A549 treated with dexamethasone at 1 μM for 4 hours (cell line): Measurements from ENCODE around the gene PCDHGB7. TPM values are rescaled to one million over a fixed set of nuclear protein-coding genes. Genes with fewer than 3 reads are reported as not detected.

ENCODE experiments used
- total RNA-seq: library from RNA; stranded (reverse); fragments of 200-300 nt; extraction: Qiagen RNA extraction; gene quantifications from 5 replicates; pipeline ENCODE4 v1.2.3, GENCODE V29; 2022

PCDHGB7 gene
- total RNA-seq: 0.02 to 0.11 TPM (median 0.07 TPM) in 5 replicates

DNA sequence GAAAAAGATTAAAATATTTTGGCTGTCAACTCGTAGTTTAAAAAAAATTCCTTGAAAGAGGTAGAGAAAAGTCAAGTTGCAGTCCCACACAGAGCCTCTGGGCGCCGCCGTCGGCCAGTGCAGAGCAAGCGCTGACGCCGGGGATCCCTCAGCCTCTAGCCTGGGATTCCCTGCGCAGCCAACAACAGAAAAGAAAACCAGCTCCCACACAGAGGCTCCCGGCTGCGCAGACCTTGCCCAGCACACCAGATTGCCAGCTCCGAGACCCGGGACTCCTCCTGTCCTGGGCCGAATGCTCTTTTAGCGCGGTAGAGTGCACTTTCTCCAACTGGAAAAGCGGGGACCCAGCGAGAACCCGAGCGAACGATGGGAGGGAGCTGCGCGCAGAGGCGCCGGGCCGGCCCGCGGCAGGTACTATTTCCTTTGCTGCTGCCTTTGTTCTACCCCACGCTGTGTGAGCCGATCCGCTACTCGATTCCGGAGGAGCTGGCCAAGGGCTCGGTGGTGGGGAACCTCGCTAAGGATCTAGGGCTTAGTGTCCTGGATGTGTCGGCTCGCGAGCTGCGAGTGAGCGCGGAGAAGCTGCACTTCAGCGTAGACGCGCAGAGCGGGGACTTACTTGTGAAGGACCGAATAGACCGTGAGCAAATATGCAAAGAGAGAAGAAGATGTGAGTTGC is at the start of gene PCDHGB7:
Gene PCDHGB7 (plus strand): TSS at position 184 of the 679 bp plus-strand sequence. CDS start 183 bp downstream, at position 367.

DNA sequence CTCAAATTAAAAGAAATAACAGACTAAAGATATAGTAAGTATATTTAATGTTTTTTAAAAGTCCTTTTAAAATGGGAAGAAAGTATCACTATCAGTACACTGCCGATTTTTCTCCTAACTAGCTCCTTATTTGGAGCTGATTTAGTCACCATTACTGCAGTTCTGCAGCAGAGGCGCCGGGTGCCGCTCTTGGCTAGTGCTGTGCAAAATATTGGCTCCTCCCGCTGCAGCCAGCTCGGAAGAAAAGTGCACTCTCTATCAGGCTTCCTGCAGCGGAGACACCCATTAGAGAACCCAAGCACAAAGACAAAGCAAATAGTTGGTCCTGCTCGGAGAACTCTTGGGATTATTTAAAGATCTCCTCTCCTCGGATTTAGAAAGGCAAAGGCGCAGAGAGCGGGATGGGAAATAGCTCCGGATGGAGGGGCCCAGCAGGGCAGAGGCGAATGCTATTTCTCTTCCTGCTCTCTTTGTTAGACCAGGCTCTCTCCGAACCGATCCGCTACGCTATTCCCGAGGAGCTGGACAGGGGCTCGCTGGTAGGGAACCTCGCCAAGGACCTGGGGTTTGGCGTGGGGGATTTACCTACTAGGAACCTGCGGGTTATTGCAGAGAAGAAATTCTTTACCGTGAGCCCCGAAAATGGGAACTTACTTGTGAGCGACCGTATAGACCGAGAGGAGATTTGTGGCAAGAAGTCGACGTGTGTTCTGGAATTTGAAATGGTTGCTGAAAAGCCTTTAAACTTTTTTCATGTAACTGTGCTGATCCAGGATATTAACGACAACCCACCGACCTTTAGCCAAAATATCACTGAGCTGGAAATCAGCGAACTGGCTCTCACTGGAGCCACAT is 47.3 kb upstream of the PCDHGB7 start, which contains the start of gene PCDHGB3:
Gene PCDHGB3 (plus strand): TSS at position 249 of the 855 bp plus-strand sequence. CDS start 153 bp downstream, at position 402.

DNA sequence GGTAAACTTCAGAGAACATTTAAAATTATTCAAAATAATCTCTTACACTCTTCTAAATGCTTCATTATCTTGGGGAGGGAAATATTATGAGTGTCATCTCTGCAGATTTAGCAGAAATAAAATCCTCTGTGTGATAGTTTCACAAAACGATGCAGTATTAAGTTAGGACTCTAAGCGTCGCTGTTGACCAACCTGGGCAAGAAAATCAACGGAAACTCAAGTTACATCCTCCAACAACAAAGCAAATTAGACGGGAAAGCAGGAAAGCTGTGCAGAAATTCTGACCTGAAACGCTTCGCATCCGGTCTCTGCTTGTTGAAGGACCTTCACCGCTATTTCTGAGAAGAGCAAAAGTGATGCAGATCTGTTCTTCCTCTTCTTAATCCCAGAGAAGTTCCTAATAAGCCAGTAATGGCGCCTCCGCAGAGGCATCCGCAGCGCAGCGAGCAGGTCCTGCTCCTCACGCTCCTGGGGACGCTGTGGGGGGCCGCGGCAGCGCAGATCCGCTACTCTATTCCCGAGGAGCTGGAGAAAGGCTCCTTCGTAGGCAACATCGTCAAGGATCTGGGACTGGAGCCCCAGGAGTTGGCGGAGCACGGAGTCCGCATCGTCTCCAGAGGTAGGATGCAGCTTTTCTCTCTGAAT is 43.7 kb upstream of the PCDHGB7 start, which contains the start of gene PCDHGA6:
Gene PCDHGA6 (plus strand): TSS at position 219 of the 645 bp plus-strand sequence. CDS start 193 bp downstream, at position 412.

DNA sequence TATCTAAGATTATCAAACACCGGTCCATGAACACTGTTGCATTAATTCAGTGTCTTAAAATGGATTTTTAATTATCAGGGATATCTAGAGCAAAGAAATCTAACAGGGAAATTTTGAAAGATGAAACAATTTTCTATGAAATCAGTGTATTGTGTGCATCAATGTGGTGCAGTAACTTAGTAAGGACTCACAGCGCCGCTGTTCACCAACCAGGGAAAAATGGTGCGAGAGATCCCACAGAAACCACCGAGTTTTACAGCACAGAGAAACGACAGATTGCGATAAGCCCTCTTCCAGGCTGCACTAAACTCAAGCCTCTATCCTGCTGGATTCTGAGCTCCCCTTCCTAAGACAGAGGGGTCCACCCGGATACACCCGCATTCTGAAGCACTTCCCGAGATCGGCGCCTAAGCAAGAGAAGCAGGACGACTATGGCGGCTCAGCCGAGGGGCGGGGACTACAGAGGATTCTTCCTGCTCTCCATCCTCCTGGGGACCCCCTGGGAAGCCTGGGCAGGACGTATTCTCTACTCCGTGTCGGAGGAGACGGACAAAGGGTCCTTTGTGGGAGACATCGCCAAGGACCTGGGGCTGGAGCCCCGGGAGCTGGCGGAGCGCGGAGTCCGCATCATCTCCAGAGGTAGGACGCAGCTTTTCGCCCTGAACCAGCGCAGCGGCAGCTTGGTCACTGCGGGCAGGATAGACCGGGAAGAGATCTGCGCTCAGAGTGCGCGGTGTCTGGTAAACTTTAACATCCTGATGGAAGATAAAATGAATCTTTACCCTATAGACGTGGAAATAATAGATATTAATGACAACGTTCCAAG is 34.8 kb upstream of the PCDHGB7 start, which contains the start of gene PCDHGA7:
Gene PCDHGA7 (plus strand): TSS at position 274 of the 826 bp plus-strand sequence. CDS start 158 bp downstream, at position 432.

DNA sequence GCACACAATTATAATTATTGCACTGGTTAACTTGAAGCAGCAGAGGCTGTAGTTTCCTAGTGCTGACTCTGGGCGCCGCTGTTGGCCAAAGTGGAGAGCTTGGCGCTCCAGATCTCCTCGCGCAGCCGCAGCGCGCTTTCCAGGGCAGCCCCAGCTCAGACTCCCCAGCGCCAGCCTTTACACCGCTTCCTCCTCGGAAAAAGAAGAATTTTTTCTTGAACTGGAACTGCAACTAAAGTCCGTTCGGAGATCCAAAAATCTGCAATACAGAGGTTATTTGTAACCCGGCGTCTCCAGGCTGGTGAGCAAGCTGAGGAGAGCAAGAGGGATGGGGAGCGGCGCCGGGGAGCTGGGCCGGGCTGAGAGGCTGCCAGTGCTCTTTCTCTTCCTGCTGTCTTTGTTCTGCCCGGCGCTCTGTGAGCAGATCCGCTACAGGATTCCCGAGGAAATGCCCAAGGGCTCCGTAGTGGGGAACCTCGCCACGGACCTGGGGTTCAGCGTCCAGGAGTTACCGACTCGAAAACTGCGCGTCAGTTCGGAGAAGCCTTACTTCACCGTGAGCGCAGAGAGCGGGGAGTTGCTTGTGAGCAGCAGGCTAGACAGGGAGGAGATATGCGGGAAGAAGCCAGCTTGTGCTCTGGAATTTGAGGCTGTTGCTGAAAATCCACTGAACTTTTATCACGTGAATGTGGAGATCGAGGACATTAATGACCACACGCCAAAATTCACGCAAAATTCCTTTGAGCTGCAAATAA is 29.7 kb upstream of the PCDHGB7 start, which contains the start of gene PCDHGB4:
Gene PCDHGB4 (plus strand): TSS at position 142 of the 755 bp plus-strand sequence. CDS start 187 bp downstream, at position 329.

DNA sequence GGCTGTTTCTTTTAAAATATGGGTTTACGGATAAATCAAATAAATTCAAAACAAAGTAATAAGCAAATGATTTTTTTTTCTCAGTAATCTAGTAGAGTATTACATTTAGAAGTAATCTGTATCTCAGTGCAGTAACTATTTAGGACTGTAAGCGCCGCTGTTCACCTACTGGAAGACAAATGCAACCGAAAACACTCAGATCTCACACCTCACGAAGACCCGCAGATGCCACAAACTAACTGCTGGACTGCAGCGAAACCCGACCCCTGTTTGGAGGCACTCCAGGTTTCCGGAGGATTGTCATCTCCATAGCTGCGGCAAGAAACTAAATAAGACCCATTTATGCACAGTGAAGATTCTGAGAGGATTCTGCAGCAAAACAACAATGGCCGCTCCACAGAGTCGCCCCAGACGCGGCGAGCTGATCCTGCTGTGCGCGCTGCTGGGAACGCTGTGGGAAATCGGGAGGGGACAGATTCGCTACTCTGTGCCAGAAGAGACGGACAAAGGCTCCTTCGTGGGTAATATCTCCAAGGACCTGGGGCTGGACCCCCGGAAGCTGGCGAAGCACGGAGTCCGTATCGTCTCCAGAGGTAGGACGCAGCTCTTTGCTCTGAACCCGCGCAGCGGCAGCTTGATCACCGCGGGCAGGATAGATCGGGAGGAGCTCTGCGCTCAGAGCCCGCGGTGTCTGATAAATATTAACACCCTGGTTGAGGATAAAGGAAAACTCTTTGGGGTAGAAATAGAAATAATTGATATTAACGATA is 24.9 kb upstream of the PCDHGB7 start, which contains the start of gene PCDHGA8:
Gene PCDHGA8 (plus strand): TSS at position 205 of the 770 bp plus-strand sequence. CDS start 181 bp downstream, at position 386.

DNA sequence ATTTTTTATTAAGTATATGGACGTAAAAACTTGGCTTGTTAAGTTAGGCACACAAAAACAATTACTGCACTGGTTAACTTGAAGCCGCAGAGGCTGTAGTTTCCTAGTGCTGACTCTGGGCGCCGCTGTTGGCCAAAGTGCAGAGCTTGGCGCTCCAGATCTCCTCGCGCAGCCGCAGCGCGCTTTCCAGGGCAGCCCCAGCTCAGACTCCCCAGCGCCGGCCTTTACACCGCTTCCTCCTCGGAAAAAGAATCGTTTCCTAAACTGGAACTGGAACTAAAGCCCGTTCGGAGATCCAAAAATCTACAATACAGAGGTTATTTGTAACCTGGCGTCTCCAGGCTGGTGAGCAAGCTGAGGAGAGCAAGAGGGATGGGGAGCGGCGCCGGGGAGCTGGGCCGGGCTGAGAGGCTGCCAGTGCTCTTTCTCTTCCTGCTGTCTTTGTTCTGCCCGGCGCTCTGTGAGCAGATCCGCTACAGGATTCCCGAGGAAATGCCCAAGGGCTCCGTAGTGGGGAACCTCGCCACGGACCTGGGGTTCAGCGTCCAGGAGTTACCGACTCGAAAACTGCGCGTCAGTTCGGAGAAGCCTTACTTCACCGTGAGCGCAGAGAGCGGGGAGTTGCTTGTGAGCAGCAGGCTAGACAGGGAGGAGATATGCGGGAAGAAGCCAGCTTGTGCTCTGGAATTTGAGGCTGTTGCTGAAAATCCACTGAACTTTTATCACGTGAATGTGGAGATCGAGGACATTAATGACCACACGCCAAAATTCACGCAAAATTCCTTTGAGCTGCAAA is 19.5 kb upstream of the PCDHGB7 start, which contains the start of gene PCDHGB5:
Gene PCDHGB5 (plus strand): TSS at position 192 of the 796 bp plus-strand sequence. CDS start 181 bp downstream, at position 373.

DNA sequence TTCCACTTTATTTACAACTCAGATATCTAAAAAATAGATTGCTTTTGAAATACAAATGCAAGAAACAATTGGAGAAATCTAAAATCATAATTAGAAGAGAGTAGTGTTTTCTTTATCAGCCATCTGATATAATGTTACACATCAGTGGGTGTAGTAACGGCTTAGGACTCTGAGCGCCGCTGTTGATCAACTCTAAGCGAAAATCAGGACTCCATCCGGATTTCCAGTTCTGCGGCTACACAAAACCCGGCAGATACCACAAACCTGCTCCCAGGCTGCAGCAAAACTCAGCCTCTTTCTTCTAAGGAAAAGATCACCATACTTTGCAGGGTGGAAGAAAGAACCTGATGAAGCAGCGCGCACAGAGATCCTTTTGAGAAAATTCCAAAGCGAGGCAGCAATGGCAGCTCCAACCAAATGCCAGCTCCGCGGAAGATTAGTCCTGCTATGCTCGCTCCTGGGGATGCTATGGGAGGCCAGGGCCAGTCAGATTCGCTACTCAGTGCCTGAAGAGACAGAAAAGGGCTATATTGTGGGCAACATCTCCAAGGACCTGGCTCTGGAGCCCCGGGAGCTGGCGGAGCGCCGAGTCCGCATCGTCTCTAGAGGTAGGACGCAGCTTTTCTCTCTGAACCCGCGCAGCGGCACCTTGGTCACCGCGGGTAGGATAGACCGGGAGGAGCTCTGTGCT is 14.8 kb upstream of the PCDHGB7 start, which contains the start of gene PCDHGA9:
Gene PCDHGA9 (plus strand): TSS at position 226 of the 691 bp plus-strand sequence. CDS start 175 bp downstream, at position 401.

DNA sequence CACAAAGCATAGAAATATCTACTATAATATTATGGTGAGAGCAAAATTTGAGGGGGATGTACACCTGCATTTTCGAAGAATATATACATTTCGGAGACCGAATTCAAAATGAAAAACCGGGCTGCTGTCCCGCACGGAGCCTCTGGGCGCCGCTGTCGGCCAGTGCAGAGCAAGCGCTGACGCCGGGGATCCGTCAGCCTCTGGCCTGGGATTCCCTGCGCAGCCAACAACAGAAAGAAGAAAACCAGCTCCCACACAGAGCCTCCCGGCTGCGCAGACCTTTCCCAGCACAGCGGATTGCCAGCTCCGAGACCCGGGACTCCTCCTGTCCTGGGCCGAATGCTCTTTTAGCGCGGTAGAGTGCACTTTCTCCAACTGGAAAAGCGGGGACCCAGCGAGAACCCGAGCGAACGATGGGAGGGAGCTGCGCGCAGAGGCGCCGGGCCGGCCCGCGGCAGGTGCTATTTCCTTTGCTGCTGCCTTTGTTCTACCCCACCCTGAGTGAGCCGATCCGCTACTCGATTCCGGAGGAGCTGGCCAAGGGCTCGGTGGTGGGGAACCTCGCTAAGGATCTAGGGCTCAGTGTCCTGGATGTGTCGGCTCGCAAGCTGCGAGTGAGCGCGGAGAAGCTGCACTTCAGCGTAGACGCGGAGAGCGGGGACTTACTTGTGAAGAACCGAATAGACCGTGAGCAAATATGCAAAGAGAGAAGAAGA is 9.5 kb upstream of the PCDHGB7 start, which contains the start of gene PCDHGB6:
Gene PCDHGB6 (plus strand): TSS at position 232 of the 716 bp plus-strand sequence. CDS start 182 bp downstream, at position 414.

DNA sequence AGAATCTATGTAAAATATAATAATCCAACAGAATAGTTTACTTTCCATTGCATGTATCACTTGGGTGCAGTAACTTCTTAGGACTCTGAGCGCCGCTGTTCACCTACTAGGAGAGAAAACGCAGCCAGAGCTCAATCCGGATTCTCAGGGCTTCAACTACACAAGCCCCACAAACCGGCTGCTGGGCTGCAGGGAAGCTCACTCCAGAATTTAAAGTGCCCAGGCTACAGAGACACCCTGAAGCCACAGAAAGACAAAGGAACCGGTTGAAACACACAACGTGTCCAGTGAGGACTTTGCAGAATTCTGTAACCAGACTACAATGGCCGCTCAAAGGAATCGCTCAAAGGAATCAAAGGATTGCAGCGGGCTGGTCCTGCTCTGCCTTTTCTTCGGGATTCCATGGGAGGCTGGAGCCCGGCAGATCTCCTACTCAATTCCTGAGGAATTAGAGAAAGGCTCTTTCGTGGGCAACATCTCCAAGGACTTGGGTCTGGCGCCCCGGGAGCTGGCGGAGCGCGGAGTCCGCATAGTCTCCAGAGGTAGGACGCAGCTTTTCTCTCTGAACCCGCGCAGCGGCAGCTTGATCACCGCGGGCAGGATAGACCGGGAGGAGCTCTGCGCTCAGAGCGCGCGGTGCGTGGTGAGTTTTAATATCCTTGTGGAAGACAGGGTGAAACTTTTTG is 4.5 kb upstream of the PCDHGB7 start, which contains the start of gene PCDHGA10:
Gene PCDHGA10 (plus strand): TSS at position 134 of the 686 bp plus-strand sequence. CDS start 189 bp downstream, at position 323.

DNA sequence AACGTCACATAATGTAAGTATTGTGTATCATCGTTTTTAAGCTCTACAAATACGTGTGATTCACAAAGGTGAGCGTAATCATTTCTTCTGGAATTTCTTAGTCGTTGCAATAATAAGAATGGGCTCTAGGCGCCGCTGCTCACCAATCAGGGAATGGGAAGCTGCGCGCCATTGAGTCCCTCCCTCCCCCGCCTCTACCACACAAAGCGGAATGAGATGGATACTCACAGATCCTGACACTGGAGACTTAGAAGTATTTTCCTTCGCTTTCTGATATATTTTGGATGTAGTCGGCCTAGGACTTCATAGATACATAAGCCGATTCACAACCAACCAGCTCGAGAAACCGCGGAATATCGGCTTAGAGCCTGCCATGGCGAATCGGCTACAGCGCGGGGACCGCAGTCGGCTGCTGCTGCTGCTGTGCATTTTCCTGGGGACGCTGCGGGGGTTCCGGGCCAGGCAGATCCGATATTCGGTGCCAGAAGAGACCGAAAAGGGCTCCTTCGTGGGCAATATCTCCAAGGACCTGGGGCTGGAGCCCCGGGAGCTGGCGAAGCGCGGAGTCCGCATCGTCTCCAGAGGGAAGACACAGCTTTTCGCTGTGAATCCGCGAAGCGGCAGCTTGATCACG is 3.5 kb downstream of the PCDHGB7 start, which contains the start of gene PCDHGA11:
Gene PCDHGA11 (plus strand): TSS at position 197 of the 634 bp plus-strand sequence. CDS start 177 bp downstream, at position 374.

DNA sequence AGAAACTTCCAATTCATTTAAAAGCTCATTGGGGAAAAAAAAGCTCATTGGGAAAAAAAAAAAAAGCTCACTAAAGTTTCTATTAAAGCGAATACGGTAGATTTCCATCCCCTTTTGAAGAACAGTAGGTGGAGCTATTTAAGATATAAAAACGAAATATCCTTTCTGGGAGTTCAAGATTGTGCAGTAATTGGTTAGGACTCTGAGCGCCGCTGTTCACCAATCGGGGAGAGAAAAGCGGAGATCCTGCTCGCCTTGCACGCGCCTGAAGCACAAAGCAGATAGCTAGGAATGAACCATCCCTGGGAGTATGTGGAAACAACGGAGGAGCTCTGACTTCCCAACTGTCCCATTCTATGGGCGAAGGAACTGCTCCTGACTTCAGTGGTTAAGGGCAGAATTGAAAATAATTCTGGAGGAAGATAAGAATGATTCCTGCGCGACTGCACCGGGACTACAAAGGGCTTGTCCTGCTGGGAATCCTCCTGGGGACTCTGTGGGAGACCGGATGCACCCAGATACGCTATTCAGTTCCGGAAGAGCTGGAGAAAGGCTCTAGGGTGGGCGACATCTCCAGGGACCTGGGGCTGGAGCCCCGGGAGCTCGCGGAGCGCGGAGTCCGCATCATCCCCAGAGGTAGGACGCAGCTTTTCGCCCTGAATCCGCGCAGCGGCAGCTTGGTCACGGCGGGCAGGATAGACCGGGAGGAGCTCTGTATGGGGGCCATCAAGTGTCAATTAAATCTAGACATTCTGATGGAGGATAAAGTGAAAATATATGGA is 13.0 kb downstream of the PCDHGB7 start, which contains the start of gene PCDHGA12:
Gene PCDHGA12 (plus strand): TSS at position 176 of the 782 bp plus-strand sequence. CDS start 253 bp downstream, at position 429.

